ENCODE results near the gene KCND3.

DNA sequence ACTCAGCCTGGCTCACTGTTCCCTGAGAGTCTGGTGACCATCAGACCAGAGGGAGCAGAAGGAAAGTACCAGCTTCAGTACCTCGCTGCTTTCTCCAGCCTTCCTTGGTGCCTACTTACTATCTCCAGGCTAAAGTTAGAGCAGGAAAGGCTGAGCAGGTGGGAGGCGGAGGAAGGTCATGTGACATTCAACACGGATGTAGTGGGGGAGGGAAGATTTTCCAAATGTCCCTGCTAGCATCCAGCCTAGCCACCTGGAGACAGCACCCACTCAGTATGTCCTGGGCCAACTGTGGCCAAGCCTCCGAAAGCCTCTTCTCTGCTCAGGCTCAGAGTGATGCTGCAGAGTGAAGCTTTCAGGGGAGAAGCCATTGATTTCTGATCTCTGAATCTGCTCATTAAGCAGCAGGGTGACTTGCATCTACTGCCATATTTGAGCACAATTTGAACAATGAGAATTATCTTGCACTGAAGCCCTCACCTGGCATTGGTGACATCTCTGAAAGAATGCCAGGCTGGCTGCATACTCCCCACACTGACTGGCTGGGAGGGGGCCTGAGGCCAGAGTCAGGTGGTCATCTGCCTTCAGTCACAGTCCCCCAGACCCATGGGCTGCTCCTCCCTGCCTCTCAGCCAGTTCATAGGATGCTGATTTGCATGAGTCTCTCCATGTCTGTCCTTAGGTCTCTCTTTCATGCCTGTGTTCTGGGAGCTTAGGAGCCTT lies 86.2 kb downstream of the KCND3 start:
- no peak for TF ChIP-seq CTCF (IDR thresholded peaks at IDR 0.05)
- TF ChIP-seq ZFX (IDR thresholded peaks at IDR 0.05; ENCODE audit: borderline replicate concordance): no peak

All from 22Rv1 (cell line).